HG03280 (cell line): ENCODE data around the gene YKT6.

ENCODE experiments used
- ATAC-seq: cut with Tn5 transposase; IDR thresholded peaks from one replicate; pipeline ENCODE4 v1.9.1; 2021; ENCODE audit warnings: mild to moderate bottlenecking, moderate library complexity; ENCODE audit not compliant: unreplicated experiment

Gene YKT6

DNA sequence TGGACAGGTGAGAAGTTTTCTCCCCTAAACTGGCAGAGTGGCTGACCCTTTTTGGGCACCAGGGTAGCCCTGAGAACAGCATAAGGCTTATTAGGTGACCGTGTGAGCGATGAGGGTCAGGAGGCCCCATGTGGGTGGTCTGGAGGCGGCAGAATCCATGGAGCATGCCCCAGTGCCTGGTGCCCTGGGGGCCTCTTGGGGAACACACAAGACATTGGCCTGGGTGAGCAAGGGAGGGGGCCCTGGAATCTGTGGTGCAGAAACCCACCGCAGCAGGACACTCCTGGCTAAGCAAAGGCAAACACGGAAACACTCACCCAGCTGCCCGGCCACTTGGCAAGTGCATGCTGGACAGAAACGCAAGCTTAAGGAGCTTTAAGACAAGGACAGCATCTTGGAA, 29.5 kb downstream of the YKT6 start:
- ATAC-seq = no peak

DNA sequence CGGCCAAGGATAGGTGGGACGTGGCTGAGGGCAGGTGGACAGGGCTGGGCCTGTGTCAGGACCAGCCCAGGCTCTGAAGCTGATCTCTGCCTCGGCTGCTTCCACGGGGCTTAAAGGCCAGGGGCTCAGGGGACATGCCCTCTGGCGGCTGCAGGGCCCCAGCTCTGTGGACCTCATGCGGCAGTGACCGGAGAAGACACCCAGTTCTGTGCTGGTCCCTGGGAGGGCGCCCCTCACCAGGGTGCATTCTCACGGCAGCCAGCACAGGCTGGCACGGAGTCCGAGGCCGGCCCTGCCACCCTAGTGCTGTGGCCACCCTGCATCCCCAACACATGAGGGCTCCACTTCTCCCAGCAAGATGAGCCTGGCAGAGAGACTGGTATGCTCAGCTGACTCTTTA, 30.3 kb downstream of the YKT6 start:
- ATAC-seq = no peak

DNA sequence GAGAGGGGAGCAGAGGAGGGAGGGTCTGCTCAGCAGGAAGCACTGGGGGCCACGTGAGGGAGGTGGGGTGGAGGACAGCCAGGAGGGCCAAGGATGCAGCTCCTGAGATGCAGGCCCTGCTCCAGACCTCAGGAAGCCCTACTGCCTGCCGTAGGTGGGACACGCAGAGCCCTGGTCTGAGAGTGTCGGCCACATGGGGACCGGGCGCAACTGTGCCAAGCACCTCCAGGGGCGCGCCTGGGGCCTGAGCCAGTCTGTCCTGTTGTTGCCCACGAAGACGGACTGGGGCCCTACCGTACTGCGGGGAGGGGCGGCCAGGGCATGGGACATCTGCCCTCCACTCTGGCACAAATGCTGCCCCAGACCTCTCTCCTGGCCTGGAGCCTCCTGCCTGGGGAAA, 31.6 kb downstream of the YKT6 start:
- no peak for ATAC-seq

DNA sequence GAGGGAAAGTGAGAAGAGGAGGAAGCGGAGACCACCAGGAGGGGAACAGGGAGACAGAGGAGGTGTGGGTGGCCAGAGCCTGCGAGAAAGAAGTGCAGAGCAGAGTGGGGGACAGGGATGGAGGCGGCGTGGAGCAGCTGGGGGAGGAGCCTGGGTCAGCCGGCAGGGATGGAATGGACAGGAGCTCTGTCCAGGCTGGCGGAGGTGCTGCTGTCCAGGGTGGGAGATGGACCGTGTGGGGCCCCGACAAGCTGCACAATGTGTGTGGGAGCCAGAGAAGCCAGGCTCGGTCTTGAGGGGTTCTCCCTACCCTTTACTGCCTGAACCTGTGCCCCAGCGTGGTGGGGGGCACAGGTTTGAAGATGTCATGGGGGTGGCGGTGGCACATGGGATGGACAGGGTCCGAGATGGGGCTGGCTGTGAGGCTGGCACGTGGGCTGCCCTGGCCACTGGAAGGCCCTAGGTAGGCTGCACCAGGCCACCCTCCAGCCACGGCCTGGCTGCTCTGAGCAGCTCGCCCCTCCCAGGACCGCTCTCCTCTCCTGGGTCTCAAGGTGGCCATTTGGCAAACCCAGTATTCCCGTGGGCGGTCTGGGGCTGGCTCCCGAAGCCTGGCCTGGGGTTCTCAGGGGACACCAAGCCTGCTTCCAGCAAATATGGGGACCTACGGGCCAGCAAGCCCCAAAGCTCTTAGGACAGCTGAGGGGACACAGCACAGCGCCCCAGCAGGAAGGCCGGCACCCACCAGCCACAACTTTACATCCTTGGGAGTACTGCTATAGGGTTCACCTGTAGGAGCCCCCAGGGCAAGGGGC, 32.3 kb downstream of the YKT6 start:
- no peak for ATAC-seq

DNA sequence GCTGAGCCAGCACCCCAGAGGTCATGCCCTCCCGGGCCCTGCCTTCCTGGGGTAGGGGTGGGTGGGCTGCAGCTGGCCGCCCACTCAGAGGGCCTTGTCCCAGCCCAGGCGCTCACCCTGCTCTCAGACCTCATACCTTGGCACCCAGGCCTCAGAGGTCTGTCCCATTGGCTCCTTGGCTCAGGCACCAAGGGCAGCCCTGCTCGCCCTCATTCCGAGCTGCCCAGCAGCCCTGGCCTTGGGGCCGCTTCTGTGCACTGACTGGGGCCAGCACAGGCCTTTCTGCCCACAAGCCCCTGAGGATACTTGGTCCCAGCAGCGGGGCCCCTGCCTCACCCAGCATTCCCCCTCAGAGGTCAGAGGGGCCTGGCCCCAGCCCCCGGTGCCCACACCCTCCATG, 34.3 kb downstream of the YKT6 start:
- no peak for ATAC-seq

DNA sequence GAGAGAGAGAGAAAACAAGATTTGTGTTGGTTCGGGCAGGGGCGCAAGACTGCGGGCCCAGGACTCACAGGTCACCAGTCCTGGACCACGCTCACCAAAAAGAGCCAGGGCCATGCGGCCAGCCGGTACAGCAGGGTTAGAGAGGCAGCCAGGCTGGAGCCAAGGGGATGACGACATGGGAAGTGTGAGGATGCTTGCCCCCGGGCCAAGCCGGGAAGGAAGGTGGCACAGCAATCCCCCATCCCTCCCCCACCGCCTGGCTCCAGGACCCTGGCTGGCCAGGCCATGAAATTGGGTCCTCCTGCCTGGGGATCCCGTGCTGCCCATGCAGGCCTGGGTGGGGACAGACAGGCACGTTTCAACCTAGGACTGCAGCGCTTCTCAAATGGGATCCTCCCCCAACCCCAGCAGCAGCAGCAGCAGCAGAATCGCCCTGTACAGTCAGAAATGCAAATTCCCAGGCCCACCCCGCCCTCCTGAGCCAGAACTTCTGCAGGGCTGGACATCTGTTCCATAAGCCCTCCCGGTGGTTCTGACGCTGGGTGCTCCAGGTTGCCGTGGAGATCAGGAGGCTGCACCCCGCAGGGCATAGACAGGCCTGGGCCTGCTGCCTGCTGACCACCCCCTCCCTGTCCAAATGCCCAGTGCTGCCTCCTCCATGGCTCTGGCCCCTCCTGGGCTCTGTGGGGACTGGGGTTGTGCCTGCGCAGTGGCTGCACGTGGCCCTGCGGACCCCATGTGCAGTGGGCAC, 35.0 kb downstream of the YKT6 start:
- ATAC-seq = no peak

DNA sequence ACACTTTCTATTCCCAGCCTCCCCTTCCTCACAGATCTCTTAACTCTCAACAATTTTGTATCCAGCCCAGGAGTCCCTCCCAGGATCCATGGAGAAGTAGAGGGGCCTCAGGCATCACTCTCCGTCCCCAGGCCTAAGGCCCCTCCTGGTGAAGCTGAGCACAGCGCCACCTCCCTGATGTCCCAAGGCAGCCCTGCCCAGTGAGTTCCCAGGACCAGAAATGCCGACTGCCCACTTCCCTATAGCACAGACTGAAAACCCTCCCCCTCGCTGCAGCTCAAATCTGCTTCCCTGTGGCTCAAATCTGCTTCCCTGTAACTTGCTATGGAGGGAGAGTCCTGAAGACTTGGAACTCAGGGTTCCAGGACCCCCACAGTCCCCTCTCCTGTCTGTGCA, 35.6 kb downstream of the YKT6 start:
- ATAC-seq = no peak

DNA sequence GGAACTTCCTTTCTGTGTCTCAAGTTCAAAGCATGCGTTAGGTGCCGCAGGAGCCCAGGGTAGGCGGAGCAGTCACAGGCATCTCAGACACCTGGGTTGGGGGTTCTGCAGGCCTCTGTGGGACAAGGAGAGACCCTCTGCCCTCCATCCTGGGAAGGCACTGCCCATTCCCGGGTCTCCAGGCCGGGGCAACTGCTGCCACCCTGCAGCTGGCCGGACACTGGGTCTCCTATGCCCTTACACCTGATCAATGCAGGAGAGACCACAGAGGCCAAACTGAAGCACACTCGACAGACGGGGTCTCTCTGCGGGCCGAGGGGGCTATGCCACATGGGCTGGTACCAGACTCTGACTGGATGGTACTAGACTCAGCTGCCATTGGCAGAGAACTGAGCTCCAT, 36.9 kb downstream of the YKT6 start:
- ATAC-seq = no peak

DNA sequence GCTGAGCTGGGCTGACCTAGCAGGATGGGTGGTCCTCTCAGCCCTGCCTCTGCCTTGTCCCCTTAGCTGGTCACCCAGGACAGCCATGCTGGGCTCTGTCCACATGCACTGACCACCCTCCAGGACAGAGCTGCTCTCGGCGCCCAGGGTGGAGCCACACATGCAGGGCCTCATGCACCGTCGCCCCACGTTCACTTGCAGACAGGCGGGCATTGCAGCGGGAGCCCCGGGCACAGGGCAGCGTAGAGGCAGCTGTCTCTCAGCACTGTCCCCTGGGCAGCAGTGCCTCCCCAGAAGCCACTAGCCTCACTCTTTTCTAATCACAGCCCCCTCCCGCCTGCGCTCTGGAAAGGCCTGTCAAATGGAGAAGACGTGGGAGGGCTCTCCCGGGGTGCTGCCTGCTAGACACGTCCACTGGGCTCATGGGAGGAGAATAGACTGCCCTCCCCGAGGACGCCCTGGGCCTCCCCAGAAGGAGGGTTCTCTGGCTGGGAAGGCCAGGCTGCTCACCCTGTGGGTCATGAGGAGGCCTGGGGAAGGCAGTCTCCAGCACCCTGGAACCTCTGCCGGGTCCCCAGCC, 37.4 kb downstream of the YKT6 start:
- no peak for ATAC-seq

DNA sequence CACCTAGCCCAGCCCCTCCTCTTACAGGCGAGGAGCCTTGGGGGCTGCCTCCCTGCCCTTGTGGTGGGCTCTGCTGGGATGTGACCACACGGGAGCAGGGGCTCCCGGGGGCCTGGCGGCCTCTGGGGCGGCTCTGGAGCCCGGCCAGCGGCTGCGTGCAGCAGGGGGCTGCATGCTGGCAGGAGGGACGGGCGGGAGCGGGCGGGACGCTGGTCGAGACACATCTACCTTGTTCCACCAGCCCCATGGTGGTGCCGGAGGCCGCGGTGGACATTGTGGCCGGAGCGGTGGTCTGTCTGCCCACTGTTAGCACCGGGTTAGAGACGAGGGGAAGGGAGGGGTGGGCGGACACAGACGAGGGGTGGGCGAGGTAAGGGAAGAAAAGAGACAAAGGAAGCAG, 38.6 kb downstream of the YKT6 start:
- no peak for ATAC-seq

DNA sequence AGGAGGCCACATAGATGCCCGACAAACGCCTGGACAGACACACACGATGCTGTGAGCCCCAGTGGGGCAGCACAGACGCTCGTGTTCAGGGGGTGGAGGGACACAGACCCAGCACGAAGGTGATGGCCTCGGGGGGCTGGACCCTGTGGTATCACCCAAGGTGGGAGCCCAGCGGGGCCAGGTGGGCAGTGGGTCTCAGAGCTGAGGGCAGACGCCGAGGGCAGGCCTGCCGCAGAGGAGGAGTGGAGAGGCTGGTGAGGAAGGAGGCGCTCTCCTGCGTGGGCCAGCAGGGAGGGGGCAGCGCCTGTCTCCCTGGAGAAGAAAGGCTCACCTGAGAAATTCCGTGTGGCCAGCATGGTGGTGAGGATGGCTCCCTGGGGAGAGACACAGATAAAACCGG, 39.6 kb downstream of the YKT6 start:
- no peak for ATAC-seq

DNA sequence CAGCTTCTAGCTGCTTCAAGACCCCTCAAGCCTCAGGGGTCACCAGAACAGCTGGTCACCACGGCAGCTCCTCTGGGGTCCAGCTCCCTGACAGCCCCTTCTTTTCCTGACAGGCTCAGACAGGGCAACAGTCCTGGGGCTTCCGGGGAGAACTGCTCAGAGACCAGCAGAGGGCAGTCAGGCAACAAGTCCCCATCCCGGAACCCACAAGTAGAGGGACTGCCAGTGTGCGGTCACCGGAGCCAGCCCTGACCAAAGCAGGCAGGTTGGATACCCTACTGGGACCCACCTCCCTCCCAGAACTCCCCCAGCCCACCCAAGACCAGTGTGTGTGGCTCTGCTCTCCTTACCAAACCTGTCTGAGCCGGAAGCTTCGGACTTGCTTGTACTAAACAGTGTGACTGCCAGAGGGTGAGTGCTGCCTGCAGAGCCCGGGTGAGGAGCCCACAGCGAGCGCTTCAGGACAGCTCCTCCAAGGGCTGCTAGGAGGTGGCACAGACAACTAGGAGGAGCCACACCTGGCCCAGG, 40.3 kb downstream of the YKT6 start:
- ATAC-seq = peak; percentile 76

DNA sequence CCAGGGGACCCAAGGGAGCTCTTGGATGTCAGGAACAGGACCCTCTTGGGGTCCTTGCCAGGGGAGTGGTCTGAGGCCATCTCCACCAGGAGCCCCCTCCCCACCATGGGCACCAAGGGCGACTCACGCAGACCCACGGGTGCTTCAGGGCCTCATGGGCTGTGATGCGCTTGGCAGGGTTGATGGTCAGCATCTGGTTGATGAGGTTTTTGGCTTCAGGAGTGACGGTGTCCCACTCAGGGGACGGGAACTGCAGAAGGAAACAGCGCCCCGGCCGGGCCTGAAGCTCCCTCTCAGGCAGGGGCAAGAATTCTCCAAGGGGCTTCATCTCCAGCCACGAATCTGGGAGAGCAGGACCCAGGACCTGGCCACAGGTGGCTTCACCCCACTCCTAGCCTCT, 41.3 kb downstream of the YKT6 start:
- no peak for ATAC-seq

DNA sequence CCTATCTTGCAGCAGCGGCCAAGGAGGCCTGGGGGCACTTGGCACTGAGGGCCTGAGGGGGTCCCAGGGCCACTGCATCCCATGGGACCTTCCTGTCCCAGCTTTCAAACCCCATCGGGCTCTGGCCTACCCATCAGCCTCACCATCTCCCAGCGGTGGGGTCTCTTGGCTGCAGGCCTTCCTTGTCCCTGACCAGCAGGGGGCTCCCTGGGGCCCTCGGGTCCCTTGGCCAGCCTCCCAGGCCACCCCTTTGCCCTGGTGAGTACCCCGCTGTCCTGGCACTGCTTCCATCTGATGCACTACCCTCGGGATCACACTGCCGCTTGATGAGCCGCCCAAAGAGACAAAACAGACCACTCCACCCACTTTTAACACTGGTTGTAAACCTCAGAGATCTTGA, 43.5 kb downstream of the YKT6 start:
- ATAC-seq = no peak

DNA sequence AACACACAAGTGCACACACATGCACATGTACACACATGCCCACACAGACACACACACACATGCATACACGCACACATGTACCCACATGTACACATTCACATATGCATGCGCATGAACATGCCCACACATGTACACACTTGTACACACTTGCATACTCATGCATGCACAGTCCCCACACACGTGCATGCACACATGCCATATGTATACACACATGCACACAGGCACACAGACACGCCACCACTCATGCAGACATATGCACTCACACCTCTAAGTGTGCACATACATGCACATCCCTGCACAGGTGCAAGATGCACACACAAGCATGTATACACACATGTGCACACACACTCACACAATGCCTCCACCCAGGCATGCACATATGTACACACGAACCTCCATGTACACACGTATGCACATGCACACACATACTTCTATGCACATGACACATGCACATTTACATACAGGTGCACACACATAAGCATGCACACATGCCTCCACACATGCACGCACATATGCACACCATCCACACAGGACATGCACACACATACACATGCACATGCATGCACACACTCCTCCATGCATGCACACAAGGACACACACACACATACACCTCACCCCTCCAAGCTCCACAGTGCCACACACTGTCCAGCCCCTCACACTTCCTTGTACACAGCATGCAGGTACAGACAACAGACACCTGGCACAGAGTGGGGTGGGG, 45.8 kb downstream of the YKT6 start:
- no peak for ATAC-seq

DNA sequence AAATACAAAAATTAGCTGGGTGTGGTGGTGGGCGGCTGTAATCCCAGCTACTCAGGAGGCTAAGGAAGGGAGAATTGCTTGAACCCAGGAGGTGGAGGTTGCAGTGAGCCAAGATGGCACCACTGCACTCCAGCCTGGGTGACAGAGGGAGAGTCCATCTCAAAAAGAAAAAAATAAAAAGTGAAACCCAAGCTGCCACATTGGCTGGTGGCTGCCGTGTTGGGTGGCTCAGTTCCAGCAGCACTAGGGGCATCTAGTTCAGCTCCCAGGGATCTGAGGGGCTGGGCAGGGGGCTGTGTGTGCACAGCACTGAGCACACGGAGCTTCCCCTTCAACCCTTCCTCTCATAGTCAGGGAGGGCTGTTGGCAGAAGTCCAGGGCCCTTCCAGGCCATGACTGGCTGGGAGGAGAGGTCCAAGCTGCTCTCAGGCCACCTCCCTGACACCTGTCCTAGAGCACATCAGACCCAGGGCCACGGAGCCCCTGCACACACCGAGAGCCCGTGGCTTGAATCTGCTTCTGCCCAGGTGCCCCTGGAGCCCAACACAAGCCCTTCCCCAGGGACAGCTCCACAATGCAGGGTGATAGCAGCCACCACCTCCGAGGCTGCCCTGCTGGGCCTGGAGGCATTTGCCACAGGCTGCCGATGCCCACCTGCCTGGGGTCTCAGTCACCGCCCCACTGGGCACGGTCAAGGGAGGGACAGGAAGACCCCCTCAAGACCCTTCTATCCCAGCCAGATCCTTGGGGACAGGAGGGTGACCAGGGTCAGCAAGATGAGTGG, 47.3 kb downstream of the YKT6 start:
- no peak for ATAC-seq

DNA sequence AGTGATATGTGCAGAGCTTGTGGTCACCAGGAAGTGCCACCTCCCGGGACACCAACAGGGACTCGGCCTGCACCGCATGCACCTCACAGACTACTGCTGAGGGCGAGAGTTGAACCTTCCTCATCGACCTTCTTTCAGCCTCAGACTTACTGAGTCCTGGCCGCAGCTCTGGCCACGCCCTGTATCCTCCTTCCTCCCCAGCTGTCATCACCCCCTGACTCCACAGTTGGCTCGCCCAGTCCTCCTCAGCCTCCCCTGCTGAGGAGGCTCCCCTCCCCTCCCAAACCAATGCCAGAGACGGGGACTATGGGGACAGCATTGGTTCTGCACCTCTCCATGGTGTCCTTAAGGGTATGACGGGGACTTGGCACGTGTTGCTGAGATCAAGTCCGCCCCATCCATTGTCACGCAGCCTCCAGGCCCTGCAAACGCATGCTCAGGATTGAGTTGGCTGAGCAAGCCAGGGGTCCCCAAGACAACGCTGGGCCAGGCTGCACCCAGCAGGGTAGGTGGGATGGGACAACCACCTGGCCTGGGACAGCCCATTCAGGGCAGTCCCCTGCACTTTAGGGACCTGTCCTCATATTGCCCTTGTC, 49.0 kb downstream of the YKT6 start:
- ATAC-seq = no peak

DNA sequence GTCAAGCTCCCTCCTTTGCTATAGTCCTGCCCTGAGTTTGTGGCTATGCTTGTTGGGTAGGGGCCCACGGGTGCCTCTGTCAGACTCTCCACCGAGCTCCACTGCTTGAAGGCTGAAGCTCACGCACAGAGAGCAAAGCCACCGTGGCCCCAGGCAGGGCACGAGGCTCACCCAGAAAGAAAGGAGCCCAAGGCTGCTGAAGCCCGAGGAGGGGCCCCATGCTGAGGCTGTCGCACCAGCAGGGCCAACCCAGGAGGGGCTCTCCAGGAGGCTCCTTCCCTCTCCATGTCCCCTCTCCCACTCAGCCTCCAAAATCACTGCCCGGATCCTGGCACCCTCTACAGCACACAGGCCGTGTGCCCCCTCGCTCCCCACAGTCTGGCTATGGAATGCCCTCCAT, 50.5 kb downstream of the YKT6 start:
- ATAC-seq = no peak

DNA sequence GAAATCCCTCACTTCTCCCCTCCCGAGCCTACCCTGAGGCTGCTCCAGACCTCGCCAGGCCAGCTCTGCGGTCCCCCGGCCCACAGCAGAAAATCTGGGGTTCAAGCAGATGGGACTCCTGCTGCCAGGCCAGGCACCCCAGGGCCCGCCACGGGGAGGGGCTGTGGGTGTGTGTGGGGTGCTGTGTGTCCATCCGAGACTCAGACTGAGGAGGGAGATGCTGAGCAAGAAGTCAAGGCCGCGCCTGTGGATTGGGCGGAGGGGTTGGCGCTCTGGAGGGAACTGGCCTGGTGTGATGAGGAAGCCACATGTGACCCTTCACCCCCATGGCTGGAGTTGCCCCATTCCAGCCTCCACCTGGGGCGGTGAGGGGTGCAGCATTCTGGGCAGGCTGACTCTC, 51.1 kb downstream of the YKT6 start:
- ATAC-seq = no peak

DNA sequence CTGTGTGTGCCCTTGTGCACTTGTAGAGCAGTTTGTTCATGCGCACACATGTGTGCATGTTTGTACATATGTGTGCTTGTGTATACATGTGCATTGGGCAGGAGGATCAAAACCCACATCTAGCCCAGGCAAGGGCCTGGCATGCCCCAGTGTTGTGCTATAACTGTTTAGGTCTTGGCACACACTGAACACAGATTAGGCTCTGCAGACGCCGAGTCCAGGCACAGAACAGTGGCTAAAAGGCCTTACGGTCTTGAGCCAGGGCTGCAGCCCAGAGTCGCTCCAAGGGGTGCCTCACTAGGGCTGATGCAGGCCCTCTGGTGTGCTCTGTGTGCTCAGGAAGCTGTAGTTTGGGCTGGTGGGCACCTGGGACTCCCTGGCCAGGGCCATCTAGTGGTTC, 55.7 kb downstream of the YKT6 start:
- no peak for ATAC-seq
